MCF 10A (cell line): ENCODE measurements around the gene BAHD1. TPM values are rescaled to one million over a fixed set of nuclear protein-coding genes. Genes with fewer than 3 reads are reported as not detected.

Experiments used
- BruUV-seq: library from RNA; stranded (reverse); fragments of 400-500 nt; replicated peaks from 2 replicates; lab custom pipeline; 2021; lab: Mats Ljungman, UMichigan
- CTCF ChIA-PET: fragments of 300-600 bp; sonication (Branson Sonifier 250); formaldehyde crosslinking; extraction: SDS; loops from one replicate; lab custom pipeline; 2021; ENCODE audit warnings: antibody characterized with exemption, inconsistent platforms; lab: Yijun Ruan, JAX
- POLR2A ChIA-PET: fragments of 300-600, 350-650 bp; sonication (Branson Sonifier 250); formaldehyde crosslinking; extraction: SDS; loops from one replicate; lab custom pipeline; 2020; ENCODE audit warnings: antibody characterized with exemption, inconsistent platforms; lab: Yijun Ruan, JAX
- DNase-seq: peaks from one replicate; pipeline ENCODE4 v3.0.0-alpha.2; 2018; ENCODE audit not compliant: unreplicated experiment
- H3K27ac Mint-ChIP-seq: one replicate; pipeline ENCODE4 v1.8.0; 2022; ENCODE audit warnings: mild to moderate bottlenecking, low read depth, mixed read lengths; ENCODE audit not compliant: unreplicated experiment
- H3K27me3 Mint-ChIP-seq: one replicate; pipeline ENCODE4 v1.8.0; 2022; ENCODE audit warnings: mixed read lengths; ENCODE audit not compliant: insufficient read depth, unreplicated experiment
- H3K36me3 Mint-ChIP-seq: one replicate; pipeline ENCODE4 v1.8.0; 2022; ENCODE audit warnings: mild to moderate bottlenecking, moderate library complexity, mixed read lengths; ENCODE audit not compliant: insufficient read depth, unreplicated experiment
- H3K4me1 Mint-ChIP-seq: one replicate; pipeline ENCODE4 v1.8.0; 2022; ENCODE audit warnings: mixed read lengths; ENCODE audit not compliant: insufficient read depth, unreplicated experiment
- H3K4me3 Mint-ChIP-seq: one replicate; pipeline ENCODE4 v1.8.0; 2022; ENCODE audit warnings: mild to moderate bottlenecking, moderate library complexity, mixed read lengths; ENCODE audit not compliant: unreplicated experiment
- H3K9me3 Mint-ChIP-seq: one replicate; pipeline ENCODE4 v1.8.0; 2022; ENCODE audit warnings: mixed read lengths; ENCODE audit not compliant: unreplicated experiment
- intact Hi-C: fragments of 100-400 bp; cut with micrococcal nuclease; formaldehyde crosslinking; loops from 2 replicates; pipeline ENCODE4 v1.14.1; 2022
- total RNA-seq: library from RNA; stranded (reverse); gene quantifications from 2 replicates; pipeline ENCODE4 v1.2.3, GENCODE V29; 2022
- TF ChIP-seq, protein P1 (sequence below): fragments of 200-600 bp; IDR thresholded peaks from one replicate; pipeline ENCODE4 v1.8.0; 2022; ENCODE audit warnings: antibody characterized with exemption, mild to moderate bottlenecking; ENCODE audit not compliant: unreplicated experiment

BAHD1 gene
- total RNA-seq, 1 experiment from 2014 or later, result 14.9 TPM

DNA sequence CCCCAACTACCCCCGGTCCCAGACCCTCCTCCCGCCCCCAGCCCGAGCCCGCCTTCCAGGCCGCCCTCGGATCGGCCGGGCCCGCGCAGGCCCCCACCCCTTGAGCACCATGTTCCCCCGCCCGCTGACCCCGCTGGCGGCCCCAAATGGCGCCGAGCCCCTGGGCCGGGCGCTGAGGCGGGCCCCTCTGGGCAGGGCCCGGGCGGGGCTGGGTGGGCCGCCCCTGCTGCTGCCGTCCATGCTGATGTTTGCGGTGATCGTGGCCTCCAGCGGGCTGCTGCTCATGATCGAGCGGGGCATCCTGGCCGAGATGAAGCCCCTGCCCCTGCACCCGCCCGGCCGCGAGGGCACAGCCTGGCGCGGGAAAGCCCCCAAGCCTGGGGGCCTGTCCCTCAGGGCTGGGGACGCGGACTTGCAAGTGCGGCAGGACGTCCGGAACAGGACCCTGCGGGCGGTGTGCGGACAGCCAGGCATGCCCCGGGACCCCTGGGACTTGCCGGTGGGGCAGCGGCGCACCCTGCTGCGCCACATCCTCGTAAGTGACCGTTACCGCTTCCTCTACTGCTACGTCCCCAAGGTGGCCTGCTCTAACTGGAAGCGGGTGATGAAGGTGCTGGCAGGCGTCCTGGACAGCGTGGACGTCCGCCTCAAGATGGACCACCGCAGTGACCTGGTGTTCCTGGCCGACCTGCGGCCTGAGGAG is 30.5 kb downstream of the BAHD1 start:
- BruUV-seq, result no TSS peak
- peak overlapping the region; percentile 69 for H3K4me3 Mint-ChIP-seq
- peaks cover 20% of the 10 kb centered on the region for H3K36me3 Mint-ChIP-seq
- TF ChIP-seq, protein P1, sequence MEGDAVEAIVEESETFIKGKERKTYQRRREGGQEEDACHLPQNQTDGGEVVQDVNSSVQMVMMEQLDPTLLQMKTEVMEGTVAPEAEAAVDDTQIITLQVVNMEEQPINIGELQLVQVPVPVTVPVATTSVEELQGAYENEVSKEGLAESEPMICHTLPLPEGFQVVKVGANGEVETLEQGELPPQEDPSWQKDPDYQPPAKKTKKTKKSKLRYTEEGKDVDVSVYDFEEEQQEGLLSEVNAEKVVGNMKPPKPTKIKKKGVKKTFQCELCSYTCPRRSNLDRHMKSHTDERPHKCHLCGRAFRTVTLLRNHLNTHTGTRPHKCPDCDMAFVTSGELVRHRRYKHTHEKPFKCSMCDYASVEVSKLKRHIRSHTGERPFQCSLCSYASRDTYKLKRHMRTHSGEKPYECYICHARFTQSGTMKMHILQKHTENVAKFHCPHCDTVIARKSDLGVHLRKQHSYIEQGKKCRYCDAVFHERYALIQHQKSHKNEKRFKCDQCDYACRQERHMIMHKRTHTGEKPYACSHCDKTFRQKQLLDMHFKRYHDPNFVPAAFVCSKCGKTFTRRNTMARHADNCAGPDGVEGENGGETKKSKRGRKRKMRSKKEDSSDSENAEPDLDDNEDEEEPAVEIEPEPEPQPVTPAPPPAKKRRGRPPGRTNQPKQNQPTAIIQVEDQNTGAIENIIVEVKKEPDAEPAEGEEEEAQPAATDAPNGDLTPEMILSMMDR, result no peak
- H3K27me3 Mint-ChIP-seq, result no peaks in the 10 kb centered on the region
- intact Hi-C loops, result no loop called here
- DNase-seq, result no peak
- POLR2A ChIA-PET, result interaction anchor here (1.0 to 2.4 kb wide), 3 partner anchors 15 to 25 kb away, joined by 6 to 12 read pairs (median 6); no protein-coding TSS in a partner anchor
- no peaks in the 10 kb centered on the region for H3K9me3 Mint-ChIP-seq
- H3K27ac Mint-ChIP-seq, result peak overlapping the region; percentile 47
- no peaks in the 10 kb centered on the region for H3K4me1 Mint-ChIP-seq
- CTCF ChIA-PET, result interaction anchor here (0.5 kb wide), 1 partner anchor 29 kb away, joined by 3 read pairs; no protein-coding TSS in a partner anchor

DNA sequence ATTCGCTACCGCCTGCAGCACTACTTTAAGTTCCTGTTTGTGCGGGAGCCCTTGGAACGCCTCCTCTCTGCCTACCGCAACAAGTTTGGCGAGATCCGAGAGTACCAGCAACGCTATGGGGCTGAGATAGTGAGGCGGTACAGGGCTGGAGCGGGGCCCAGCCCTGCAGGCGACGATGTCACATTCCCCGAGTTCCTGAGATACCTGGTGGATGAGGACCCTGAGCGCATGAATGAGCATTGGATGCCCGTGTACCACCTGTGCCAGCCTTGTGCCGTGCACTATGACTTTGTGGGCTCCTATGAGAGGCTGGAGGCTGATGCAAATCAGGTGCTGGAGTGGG is 31.0 kb downstream of the BAHD1 start:
- no peaks in the 10 kb centered on the region for H3K4me1 Mint-ChIP-seq
- TF ChIP-seq, protein P1, result no peak
- peaks cover 16% of the 10 kb centered on the region for H3K36me3 Mint-ChIP-seq
- POLR2A ChIA-PET, result no interaction called here
- no peak for DNase-seq
- H3K27ac Mint-ChIP-seq, result peak overlapping the region; percentile 47
- no peaks in the 10 kb centered on the region for H3K9me3 Mint-ChIP-seq
- H3K4me3 Mint-ChIP-seq, result peak overlapping the region; percentile 69
- H3K27me3 Mint-ChIP-seq, result no peaks in the 10 kb centered on the region
- CTCF ChIA-PET, result no interaction called here
- no TSS peak for BruUV-seq
- intact Hi-C loops, result no loop called here

DNA sequence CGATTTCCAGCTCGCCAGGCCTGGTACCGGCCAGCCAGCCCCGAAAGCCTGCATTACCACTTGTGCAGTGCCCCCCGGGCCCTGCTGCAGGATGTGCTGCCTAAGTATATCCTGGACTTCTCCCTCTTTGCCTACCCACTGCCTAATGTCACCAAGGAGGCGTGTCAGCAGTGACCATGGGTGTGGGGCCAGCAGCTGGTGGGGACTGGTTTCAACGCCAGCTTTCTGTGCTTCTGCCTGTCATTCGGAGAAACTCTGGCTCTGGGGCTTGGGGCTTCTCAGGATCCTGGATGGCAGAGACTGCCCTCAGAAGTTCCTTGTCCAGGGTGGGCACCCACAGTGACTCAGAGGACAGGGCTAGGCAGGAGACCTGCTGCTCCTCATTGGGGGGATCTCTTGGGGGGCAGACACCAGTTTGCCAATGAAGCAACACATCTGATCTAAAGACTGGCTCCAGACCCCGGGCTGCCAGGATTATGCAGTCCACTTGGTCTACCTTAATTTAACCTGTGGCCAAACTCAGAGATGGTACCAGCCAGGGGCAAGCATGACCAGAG is 31.5 kb downstream of the BAHD1 start:
- no peak for DNase-seq
- ChIA-PET POLR2A (no interaction called here), CTCF (interaction anchor here (0.7 kb wide), 1 partner anchor 75 kb away, joined by 3 read pairs; no protein-coding TSS in a partner anchor)
- peak overlapping the region; percentile 69 for H3K4me3 Mint-ChIP-seq
- peaks cover under 1% of the 10 kb centered on the region for H3K4me1 Mint-ChIP-seq
- H3K27ac Mint-ChIP-seq, result no peak overlapping the region
- H3K27me3 Mint-ChIP-seq, result no peaks in the 10 kb centered on the region
- TF ChIP-seq, protein P1, result no peak
- intact Hi-C loops, result no loop called here
- no peaks in the 10 kb centered on the region for H3K9me3 Mint-ChIP-seq
- H3K36me3 Mint-ChIP-seq, result peaks cover 11% of the 10 kb centered on the region
- TSS peak; percentile 46 for BruUV-seq

DNA sequence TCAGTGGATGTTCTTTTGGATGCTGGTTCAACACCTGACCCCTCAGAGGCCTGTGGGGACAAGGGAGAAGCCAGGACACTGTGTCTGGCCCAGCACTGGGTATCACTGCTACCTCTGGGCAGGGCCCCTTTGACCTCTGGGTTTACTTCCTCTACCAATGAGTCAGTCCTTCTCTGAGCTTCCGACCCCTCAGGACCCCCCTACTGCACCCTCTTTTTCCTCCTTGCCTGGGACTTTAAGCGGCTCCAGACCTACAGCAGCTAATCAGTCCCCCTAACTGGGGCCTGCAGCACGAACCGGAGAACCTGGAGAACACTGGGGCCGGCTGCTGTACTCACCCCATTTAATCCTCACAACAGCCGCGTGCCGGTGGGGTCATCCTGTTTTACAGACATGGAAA is 33.8 kb downstream of the BAHD1 start:
- Mint-ChIP-seq H3K27ac (no peak overlapping the region), H3K36me3 (peaks cover 7% of the 10 kb centered on the region), H3K27me3 (no peaks in the 10 kb centered on the region), H3K9me3 (no peaks in the 10 kb centered on the region), H3K4me3 (no peak overlapping the region), H3K4me1 (peaks cover 7% of the 10 kb centered on the region)
- TF ChIP-seq, protein P1, result no peak
- no peak for DNase-seq
- no TSS peak for BruUV-seq
- intact Hi-C loops, result no loop called here
- ChIA-PET CTCF (interaction anchor here (1.2 kb wide), 1 partner anchor 115 kb away, joined by 5 read pairs; no protein-coding TSS in a partner anchor), POLR2A (no interaction called here)
